SW 1271 (cell line): ENCODE data around the gene C1orf167.

ENCODE experiments used
- DNase-seq, 2 experiments: peaks; one replicate each; lab custom pipeline; 2025; lab: John Stamatoyannopoulos, UW

Gene C1orf167

DNA sequence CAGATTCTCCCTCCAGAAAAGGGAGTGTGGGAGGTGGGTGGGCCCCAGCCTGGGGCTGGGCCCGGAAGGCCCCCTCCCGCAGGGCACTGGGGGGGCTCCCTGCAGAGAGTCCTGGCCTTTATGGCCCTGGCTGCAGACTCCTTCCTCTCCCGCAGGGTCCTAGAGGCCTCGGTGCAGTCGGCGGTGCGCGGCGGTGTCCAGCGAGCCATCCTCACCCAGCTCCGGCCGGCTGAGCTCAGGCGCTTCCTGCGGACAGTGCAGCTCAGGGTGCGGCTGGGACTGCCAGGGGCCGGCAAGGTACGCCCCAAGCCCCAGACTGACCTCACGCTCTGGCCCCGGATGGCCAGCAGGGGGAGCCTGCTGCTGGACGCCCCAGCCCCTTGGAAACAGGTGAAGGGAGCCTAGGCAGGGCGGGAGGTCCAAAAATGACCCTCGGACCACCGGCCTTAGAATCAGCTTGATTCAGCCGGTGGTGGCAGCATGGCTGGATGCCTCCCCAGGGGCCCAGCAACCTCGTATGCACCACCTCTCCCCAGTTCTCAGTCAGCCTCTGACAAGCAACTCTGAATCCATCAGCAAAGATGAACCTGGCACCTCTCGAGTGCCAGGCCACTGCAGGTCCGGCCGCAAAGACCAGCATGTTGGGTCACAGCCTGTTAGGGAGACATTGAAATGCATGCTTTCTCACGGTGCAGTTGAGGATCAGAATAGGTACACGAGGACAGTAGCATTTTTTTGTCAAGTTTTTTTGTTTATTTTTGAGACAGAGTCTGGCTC lies 23.2 kb downstream of the C1orf167 start:
- peak; percentile 5 to 22 for DNase-seq

DNA sequence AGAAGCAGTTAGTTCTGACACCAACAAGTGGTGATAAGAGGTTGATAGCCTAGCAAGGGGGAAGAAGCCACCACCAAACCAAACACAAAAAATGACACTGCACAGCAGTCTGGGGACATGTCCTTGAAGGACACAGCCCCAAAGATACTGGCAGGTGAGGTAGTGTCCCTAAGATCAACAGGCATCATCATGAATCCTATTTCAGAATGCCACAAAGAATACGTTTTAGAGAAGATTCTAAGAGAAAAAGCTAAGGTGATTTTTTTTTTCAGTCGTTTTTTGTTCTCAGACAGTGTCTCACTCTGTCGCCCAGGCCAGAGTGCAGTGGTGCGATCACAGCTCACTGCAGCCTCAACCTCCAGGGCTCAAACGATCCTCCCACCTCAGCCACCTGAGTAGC lies 24.2 kb downstream of the C1orf167 start:
- DNase-seq, result no peak

DNA sequence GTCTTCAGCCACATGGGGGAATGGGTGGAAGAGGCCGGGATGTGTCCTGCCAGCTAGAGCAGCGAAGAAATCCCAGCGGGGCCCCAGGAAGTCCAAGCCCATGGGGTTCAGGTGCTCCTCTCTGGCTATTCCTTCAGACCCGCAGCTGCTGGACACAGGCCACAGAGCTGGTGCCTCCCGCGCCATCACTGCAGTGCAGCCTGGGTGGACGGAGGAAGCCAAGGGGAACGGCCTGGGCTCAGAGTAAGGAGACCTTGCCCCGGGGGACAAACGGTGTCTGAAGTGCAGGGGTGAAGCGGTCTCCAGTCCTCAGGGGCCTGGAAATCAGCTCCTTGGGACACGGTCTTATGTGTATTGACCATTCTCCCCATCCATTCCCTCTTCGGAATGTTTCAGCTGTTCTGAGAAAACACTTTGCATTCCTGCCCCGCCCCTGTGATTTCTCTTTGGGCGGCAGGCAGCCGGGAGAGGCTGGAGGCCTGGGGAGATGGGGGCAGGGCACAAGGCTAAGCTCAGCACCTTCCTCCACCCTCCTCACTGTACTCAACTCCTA lies 25.3 kb downstream of the C1orf167 start:
- peak in 1 of 2 experiments; percentile 7 for DNase-seq

DNA sequence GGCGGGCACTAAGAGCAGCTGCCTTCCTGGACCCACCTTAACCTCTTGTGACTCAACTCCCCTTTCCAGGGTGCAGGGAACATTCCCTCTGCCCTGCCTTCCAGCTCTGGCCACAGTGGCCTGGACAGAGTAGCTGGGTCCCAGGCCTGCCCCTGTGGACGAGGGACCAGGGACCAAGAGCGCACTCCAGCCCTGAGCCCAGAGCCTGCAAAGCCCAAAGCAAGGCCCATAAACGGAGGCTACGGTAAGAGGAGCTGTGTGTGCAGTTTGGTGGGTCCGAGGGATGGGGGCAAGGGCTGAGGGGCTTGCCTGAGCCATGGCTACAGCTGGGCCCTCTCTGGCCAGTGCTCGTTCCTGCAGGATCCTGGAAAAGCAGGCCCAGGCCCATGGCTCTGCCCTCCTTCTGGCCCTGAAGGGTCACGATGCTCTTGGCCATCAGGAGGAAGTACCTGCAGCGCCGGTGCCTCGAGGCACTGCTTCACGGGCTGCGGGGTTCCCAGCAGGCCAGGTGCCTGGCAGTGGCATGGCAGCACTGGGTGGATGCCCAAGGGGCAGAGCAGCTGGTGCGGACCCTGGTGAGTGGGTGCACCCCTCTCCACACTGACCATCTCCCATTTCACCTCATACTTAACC lies 25.9 kb downstream of the C1orf167 start:
- DNase-seq, result no peak

DNA sequence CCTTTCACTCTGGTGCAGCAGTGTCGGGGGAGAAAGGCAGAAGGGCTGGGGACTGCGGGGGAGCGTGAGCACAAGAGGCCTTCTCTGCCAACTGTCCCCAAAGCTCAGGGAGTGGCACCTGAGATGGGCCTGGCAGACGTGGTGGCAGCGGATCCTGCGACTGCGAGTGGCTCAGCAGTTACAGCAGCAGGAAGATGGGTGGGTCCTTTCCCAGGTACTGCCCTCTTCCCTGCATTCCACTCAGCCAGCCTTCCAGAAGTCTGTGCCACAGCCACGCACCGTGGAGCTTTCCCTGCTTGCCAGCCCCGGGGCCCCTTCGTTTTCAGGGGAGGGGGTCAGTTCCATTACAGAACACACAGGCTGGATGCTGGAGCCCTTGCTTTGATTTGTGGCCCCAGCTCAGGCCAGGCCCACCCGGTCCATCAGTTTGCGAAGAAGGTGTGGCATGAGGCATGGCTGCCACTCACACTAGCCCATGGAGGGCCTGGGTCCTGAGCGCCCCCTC lies 26.6 kb downstream of the C1orf167 start:
- DNase-seq, result no peak

DNA sequence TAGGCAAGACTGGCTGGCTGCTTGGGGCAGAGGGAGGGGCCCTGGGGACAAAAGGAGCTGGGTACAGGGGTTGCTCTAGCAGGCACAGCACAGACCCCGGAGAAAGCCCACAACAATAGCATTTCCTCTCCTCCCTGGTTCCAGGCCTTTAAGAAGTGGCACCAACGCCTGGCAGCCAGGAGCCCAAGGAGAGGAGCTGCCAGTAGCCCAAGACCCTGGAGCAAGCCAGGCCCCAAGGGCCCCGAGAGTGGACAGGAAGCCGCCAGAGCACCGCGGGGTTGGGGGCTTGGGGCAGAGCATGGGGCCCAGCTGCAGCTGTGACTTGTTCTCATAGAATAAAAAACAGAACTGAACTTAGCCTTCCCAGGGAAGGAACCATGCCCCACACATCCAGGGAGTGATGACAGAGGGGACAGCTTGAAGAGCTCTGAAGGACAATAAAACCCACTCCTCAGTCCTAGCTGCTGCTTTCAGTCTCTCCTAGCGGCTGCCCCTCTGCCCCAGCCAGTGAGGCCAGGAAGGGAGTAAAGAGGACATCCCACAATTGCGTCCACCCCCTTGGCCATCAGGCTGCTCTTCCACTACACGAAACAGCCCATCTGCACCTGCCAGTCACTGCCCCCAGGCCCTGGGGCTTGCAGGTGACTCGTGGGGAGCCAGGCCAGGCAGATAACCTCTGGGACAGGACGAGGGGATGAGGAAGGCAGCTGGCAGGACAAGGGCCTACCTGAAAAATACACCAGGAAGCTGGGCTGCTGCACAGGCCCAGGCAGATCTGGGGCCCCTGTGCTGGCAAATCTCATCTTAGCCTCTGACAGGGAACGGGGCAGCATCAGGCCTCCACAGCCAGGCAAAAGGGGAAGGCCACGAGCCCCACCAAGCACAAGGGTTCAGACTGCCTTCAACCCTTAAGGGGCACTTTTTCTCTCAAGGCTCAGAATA lies 27.4 kb downstream of the C1orf167 start:
- no peak for DNase-seq

DNA sequence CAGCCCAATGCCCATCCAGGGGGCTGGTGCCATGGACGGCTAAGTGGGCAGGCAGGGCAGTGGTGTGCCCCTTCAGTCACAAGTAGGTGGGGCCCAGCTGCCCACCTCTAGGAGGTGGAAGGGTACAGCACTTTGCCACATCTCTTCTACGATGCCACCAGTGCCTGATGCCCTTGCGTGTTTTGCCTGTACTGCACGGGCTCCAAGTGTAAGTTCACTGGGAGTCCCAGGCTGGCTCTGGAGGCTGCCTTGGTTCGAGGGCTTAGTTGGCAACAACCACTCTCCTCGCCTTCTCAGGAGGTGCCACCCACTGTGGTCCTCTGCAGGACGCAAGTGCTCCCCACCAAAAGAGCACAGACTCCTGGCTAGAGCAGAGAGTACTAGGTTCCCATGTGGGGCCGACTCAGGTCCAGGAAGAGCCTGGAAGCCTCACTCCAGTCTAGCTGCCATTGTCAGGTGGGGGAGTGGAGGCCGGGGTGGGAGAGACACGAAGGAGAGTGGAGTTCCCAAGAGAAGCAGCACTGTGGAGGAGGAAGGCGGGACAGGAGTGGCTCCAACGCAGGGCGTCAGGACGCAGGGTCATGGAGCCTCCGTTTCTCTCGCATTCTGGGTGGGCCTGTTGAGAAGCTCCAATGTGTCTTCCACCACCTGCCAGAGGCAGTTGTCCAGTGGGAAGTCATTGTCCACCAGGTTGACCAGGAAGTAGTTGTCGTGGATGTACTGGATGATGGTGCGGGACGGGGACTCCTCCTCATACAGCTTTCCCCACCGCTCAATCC lies 28.3 kb downstream of the C1orf167 start:
- DNase-seq, result no peak

DNA sequence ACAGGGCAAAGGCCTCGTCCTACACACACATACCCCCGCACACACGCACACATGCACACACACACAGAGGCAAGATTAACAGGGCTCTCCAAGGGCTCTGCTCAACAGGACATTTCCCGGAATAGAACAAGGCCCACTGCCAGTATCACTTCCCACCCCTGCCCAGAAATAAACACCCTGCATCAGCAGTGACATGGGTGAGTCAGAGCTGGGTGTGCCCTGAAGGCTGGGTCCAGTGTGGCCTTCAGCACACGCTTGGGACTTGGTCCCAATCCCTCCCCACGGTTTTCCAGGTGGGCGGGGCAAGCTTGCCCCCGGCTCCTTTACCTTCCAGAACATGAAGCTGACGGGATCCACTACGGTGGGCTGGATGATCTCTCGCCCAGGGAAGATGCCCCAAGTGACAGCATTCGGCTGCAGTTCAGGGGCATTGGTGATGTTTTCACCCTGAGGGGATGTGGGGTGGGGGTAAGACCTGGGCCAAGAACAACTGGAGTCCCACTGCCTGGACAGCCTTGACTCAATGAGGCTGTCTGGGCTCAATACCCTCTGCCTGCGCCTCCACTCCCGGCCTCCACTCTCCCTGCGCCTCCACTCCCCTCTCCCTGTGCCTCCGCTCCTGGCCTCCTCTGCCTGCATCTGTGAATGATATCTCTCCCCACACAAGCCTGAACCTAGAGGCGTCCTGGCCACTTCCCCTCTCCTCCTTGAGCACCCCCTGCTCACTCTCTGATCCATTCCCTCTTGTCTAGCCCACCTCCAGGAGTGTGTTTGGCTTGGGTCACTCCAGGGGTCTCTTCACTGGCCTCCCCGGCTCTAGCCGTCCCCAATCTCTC lies 29.1 kb downstream of the C1orf167 start:
- no peak for DNase-seq

DNA sequence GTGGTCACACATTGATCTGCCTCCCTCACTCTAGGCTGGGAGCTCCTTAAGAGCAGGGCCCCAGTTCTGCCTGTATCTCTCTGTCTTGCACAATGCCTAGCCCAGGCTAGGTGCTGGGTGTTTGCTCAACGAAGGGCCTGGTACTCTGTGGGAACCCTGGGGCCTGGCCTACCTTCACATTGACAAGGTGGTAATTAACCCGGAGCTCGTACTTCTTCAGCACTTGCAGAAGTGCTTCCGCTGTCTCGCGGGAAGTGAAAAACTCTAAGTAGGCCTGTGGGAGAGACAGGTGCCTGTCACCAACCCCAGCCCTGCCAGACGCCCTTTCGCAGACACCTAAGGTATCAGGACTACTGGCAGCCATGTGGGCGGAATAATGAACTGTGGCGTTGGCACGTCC lies 30.1 kb downstream of the C1orf167 start:
- no peak for DNase-seq

DNA sequence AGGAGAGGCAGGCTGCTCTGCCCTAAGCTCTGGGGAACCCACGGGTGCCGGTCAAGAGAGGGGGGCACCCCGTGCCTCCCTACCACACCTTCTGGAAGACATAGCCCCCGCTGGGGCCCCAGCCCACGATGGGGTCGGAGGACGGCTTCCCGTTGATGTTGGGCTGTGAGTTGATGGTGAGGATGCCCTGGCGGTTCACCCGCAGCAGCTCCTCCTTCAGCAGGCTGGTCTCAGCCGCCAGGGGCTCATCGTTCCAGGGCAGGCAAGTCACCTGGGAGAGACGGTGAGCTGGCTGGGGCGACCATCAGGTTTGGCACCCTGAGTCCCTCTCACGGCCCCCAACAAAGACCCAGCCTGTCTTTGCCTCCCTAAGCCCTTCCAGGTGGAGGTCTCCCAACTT lies 31.8 kb downstream of the C1orf167 start:
- DNase-seq, result no peak

DNA sequence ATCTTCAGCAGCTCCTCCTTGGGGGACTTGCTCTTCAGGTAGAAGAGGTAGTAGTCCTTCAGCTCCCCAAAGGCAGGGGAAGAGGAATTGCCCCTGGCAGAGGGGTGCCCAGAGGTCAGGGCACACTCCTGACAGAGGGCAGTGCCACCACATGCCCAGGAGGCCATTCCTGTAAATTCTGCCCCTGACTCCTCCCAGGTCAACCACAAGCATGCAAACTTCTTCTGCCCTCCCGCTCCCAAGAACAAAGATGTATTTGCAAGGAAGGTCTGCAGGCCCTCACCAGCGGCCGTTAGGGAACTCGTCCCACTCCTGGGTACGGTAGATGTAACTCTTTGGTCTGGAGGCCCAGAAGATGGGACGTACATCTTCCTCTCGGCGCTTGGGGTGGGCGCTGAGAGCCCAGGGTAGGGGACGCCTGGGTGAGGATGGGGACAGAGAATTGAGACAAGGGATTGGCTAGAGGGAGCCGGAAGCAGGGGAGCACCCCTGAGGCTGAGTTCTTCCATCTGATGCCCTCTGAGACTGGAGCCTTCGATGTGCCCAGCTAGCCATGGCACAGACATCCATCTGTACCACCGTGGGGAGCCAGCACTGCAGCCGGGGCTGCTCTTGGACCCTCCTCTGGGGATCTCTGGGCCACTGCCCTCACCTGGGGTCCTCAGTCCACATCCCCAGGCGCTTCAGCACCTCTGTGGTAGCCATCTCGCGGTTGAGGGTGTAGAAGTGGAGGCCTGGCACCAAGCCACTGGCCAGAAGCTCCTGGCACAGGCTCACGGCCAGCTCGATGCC lies 32.6 kb downstream of the C1orf167 start:
- no peak for DNase-seq

DNA sequence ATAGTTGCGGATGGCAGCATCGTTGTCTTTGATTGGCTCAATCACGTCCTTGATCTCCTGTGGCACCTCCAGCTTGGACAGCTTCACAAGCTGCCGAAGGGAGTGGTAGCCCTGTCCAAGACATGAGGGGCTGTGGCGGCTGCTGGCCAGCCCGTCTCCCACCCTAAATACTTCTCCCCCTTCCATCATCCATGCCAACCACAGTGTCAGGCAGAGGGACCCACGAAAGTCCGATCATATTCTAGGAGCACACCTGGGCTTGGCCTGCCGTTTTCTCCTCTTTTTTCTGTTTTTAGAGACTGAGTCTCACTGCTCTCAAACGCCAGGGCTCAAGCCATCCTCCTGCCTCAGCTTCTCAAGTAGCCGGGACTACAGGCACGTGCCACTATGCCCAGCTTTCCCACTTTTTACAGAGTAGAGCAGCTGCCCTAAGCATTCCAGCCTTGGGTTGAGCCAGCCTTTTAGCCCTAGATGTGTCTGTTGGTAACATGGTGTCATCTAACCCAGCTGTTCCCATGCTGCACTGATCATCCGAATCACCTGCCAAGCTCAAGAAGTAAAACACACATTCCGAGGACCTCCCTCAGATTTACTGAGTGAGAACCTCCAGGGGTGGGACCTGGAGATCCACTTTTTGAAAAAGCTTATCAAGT lies 33.4 kb downstream of the C1orf167 start:
- no peak for DNase-seq

DNA sequence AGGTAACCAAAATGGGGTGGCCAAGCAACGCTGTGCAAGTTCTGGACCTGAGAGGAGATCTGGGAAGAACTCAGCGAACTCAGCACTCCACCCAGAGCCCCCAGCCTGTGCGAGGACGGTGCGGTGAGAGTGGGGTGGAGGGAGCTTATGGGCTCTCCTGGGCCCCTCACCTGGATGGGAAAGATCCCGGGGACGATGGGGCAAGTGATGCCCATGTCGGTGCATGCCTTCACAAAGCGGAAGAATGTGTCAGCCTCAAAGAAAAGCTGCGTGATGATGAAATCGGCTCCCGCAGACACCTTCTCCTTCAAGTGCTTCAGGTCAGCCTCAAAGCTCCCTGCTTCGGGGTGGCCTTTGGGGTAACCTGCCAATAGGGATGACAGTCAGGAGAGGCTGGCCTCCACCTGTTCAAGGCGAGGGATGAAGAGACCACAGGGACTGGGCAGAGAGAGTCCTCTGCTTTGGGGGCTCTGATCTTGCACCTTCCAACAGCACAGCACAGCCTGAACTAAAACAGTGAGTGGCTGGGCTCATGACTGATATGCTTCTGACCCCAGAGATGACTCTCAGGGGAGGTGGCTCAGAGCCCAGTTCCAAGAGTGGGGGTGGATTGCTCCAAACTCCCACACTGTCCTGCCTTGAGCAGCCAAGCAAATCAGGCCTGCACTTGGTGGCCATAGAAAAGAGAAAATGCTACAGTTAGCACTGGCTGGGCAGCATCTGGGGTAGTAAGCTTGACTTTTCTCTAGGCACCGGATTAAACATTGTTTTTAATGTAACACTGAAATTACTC lies 34.2 kb downstream of the C1orf167 start:
- DNase-seq, result no peak

DNA sequence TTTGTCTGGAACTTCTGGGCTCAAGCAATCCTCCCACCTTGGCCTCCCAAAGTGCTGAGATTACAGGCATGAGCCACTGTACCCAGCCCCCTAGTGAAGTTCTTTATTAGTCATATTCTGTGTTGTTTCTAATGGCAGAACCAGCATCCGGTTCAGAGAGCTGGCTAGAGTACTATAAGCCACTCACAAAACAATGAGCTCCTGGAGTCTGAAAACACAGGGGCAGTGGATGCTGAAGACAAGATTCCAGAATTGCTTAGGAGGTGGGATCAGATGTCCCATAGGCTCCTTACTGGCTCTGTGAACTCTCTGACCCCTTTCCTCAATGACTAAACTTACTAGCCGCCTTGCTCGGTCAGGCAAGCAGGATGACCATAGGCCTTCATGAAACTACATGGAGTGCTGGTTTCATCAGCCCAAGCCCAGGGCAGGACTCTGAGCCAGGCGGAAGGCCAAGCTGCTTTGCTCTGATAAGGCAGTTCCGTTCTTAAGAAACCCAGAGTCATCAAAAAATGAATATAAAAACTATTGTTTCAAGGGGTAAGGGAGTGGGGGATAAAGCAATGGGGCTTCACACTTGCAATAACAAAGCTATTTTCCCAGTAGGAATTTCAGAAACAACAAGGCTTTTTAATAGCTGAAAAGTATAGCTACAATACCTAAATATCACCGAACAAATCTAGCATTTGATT lies 35.7 kb downstream of the C1orf167 start:
- DNase-seq, result no peak

DNA sequence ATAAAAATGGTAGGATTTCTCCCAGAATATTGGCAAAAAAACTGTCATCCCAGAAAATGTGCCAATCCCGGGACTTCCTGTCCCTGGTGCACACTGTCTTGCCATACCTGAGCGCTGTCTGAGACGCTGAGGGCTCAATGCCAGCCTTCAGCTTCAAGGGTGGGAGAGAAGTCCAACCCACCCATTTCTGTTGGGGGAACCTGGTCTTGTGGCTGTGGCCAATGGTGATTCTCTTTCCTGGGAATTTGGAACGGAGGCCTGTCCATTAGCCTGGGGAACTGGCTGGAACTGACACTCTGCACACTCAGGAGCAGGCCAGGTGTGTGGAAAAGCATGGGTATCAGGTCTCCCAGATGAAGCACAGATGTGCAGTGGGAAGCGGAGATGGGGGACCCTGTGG lies 37.1 kb downstream of the C1orf167 start:
- no peak for DNase-seq

DNA sequence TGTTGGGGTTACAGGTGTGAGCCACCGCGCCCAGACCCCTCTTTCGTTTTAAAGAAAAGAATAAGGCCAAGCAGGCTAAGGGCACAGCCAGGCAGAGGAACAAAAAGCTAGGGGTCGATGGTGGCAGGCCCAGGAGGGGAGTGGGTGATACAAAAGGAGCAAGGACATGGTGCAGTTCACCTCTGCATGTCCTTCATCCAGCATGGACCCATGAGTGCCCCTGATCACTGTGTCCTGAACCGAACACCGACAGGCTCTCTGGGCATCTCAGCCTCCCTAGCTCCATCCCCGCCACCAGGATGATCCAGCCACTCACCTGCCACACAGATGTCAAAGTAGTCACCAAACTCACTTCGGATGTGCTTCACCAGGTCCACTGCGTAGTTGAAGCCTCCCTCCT lies 37.9 kb downstream of the C1orf167 start:
- no peak for DNase-seq

DNA sequence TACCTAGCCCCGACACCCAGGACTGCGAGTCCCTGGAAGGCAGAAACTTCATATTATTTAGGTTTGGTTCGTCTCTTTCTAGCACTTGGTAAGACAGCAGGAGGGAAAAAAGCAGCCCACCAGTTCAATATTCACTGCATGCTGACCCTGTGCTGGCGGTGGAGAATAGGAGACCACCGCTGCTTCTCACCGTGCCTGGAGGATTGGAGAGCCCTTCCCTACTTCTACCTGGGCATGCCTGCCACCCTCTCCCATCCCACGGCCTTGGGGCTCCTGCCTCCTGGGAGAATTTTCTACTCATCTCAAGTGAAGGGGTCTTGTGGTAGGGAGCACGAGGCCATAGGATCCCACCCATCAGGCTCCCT lies 38.4 kb downstream of the C1orf167 start:
- no peak for DNase-seq
